Vagina (tissue), 2 donors: ENCODE data around the gene PDRG1. TPM values are rescaled to one million over a fixed set of nuclear protein-coding genes. Genes with fewer than 3 reads are reported as not detected.
A peak's percentile ranks its signal among the peaks of the same experiment; 100 is the strongest.

Experiments used
- DNase-seq, 2 donors: peaks; one replicate each; pipeline ENCODE4 v3.0.0-alpha.2; 2017; ENCODE audit errors: extremely low spot score in 2 of 2
- H3K27ac ChIP-seq: fragments of 200-600 bp; sonication (generic); one replicate; pipeline ENCODE4 v1.5.1; 2019
- H3K27me3 ChIP-seq: fragments of 200-600 bp; sonication (generic); one replicate; pipeline ENCODE4 v1.5.1; 2019
- H3K36me3 ChIP-seq, 2 donors: fragments of 200-600 bp; sonication (generic); one replicate each; pipeline ENCODE4 v1.5.1; 2017 to 2019
- H3K4me1 ChIP-seq: fragments of 200-600 bp; sonication (generic); one replicate; pipeline ENCODE4 v1.5.1; 2019
- H3K4me3 ChIP-seq, 2 donors: fragments of 200-600 bp; sonication (generic); 1 replicate in 1 of 2; 2 replicates in 1 of 2; pipeline ENCODE4 v1.5.1; 2016 to 2019
- H3K9me3 ChIP-seq: fragments of 200-600 bp; sonication (generic); one replicate; pipeline ENCODE4 v1.5.1; 2019
- CTCF ChIP-seq, 3 experiments: fragments of 450-650 bp in 2 of 3; fragments of 200-600 bp in 1 of 3; sonication (generic) in 1 of 3; IDR thresholded peaks; one replicate each; pipeline ENCODE4 v1.5.1; 2017 to 2019; ENCODE audit warnings: antibody characterized with exemption in 3 of 3, mild to moderate bottlenecking in 2 of 3, moderate library complexity in 2 of 3
- POLR2A ChIP-seq, 2 donors: fragments of 450-650 bp; IDR thresholded peaks; one replicate each; pipeline ENCODE4 v1.6.1; 2017; ENCODE audit warnings: antibody characterized with exemption in 2 of 2, mild to moderate bottlenecking in 2 of 2, moderate library complexity in 2 of 2
- POLR2AphosphoS5 ChIP-seq, 2 donors: sonication (generic); formaldehyde crosslinking; IDR thresholded peaks; one replicate each; pipeline ENCODE4 v1.9.0; 2017; ENCODE audit warnings: antibody characterized with exemption in 2 of 2, mild to moderate bottlenecking in 2 of 2, low read depth in 1 of 2; ENCODE audit not compliant: insufficient read depth in 1 of 2
- intact Hi-C: fragments of 100-400 bp; cut with DNase I; formaldehyde crosslinking; loops from one replicate; pipeline ENCODE4 v1.15.1; 2023
- total RNA-seq: library from RNA; depleted of rRNA; stranded (reverse); fragments of >200 nt; gene quantifications from one replicate; pipeline ENCODE4 v1.2.3, GENCODE V29; 2016

The PDRG1 gene
- total RNA-seq, 1 donor from 2014 or later: 5.9 TPM

- TF ChIP-seq POLR2AphosphoS5 (IDR thresholded peaks at IDR 0.05; ENCODE audit: insufficient read depth in 1 of 2, low read depth in 1 of 2) (no peak), POLR2A (IDR thresholded peaks at IDR 0.05) (no peak), CTCF (IDR thresholded peaks at IDR 0.05) (no peak)
- DNase-seq: no peak
- Histone ChIP-seq H3K27ac (no peak overlapping the region), H3K27me3 (no peaks in the 10 kb centered on the region), H3K4me3 (no peak overlapping the region), H3K36me3 (peaks cover 0 to under 1% of the 10 kb centered on the region in 2 donors), H3K4me1 (peaks cover 20% of the 10 kb centered on the region), H3K9me3 (no peaks in the 10 kb centered on the region)
- intact Hi-C loops: loop anchor here (5.0 kb wide), 2 partner anchors 102 to 117 kb away; no protein-coding TSS in a partner anchor
Observed at GRCh38 chr20:31954500-31954899, 2.7 kb upstream of the PDRG1 start.

- DNase-seq: no peak
- H3K27me3 ChIP-seq: no peaks in the 10 kb centered on the region
- no peak overlapping the region for H3K27ac ChIP-seq
- H3K9me3 ChIP-seq: no peaks in the 10 kb centered on the region
- H3K4me3 ChIP-seq: no peak overlapping the region
- peaks cover 0 to 9% of the 10 kb centered on the region in 2 donors for H3K36me3 ChIP-seq
- intact Hi-C loops: loop anchor here (5.0 kb wide), 2 partner anchors 101 to 116 kb away; no protein-coding TSS in a partner anchor
- TF ChIP-seq POLR2AphosphoS5 (IDR thresholded peaks at IDR 0.05; ENCODE audit: insufficient read depth in 1 of 2, low read depth in 1 of 2): no peak
- no peak for TF ChIP-seq POLR2A (IDR thresholded peaks at IDR 0.05)
- no peak for TF ChIP-seq CTCF (IDR thresholded peaks at IDR 0.05)
- peaks cover 22% of the 10 kb centered on the region for H3K4me1 ChIP-seq
Observed at GRCh38 chr20:31953556-31954148, 1.8 kb upstream of the PDRG1 start.

- Histone ChIP-seq H3K36me3 (peaks cover 0 to 34% of the 10 kb centered on the region in 2 donors), H3K4me1 (peaks cover 22% of the 10 kb centered on the region), H3K27me3 (no peaks in the 10 kb centered on the region), H3K4me3 (peak overlapping the region; percentile 90 to 94), H3K9me3 (no peaks in the 10 kb centered on the region), H3K27ac (peak overlapping the region; percentile 23)
- intact Hi-C loops: loop anchor here (5.0 kb wide), 2 partner anchors 99 to 114 kb away; no protein-coding TSS in a partner anchor
- no peak for TF ChIP-seq CTCF (IDR thresholded peaks at IDR 0.05)
- no peak for TF ChIP-seq POLR2AphosphoS5 (IDR thresholded peaks at IDR 0.05; ENCODE audit: insufficient read depth in 1 of 2, low read depth in 1 of 2)
- TF ChIP-seq POLR2A (IDR thresholded peaks at IDR 0.05): no peak
- no peak for DNase-seq
Observed at GRCh38 chr20:31951203-31951529, 680 bp downstream of the PDRG1 start.

- TF ChIP-seq POLR2A (IDR thresholded peaks at IDR 0.05) (no peak), CTCF (IDR thresholded peaks at IDR 0.05) (no peak), POLR2AphosphoS5 (IDR thresholded peaks at IDR 0.05; ENCODE audit: insufficient read depth in 1 of 2, low read depth in 1 of 2) (no peak)
- Histone ChIP-seq H3K36me3 (peaks cover 0 to 44% of the 10 kb centered on the region in 2 donors), H3K27me3 (no peaks in the 10 kb centered on the region), H3K27ac (no peak overlapping the region), H3K4me1 (peaks cover 22% of the 10 kb centered on the region), H3K9me3 (no peaks in the 10 kb centered on the region), H3K4me3 (no peak overlapping the region)
- DNase-seq: no peak
- intact Hi-C loops: loop anchor here (5.0 kb wide), 2 partner anchors 98 to 113 kb away; no protein-coding TSS in a partner anchor
Observed at GRCh38 chr20:31949877-31950646, 1.8 kb downstream of the PDRG1 start.

GRCh38 chr20:31948008-31948407 lies 3.8 kb downstream of the PDRG1 start:
- TF ChIP-seq POLR2A (IDR thresholded peaks at IDR 0.05): no peak
- no peak for TF ChIP-seq CTCF (IDR thresholded peaks at IDR 0.05)
- TF ChIP-seq POLR2AphosphoS5 (IDR thresholded peaks at IDR 0.05; ENCODE audit: insufficient read depth in 1 of 2, low read depth in 1 of 2): no peak
- peaks cover 0 to 53% of the 10 kb centered on the region in 2 donors for H3K36me3 ChIP-seq

More at GRCh38 chr20:31948008-31948407, 3.8 kb downstream of the PDRG1 start:
- H3K27me3 ChIP-seq: no peaks in the 10 kb centered on the region
- no peaks in the 10 kb centered on the region for H3K9me3 ChIP-seq
- peaks cover 22% of the 10 kb centered on the region for H3K4me1 ChIP-seq
- H3K27ac ChIP-seq: no peak overlapping the region
- intact Hi-C loops: no loop called here
- no peak for DNase-seq
- H3K4me3 ChIP-seq: no peak overlapping the region
